ENCODE data around the gene PREX1.

PREX1 gene

GRCh38 chr20:48685300-48685699 is 142.5 kb downstream of the PREX1 start:
- H3K27me3 ChIP-seq (ENCODE audit: low read depth): no peaks in the 10 kb centered on the region
- in situ Hi-C loops (cut with MboI; ENCODE audit: low sequenced_read_pairs): no loop called here
- H3K9me3 ChIP-seq: no peaks in the 10 kb centered on the region
- H3K4me3 ChIP-seq: no peak overlapping the region
- peaks cover 18% of the 10 kb centered on the region for H3K4me1 ChIP-seq
- no peak for DNase-seq (ENCODE audit: low spot score in 2 of 2)
- H3K36me3 ChIP-seq (replicated peaks): no peaks in the 10 kb centered on the region

GRCh38 chr20:48684501-48685041 is 143.2 kb downstream of the PREX1 start:
- H3K4me3 ChIP-seq: no peak overlapping the region
- in situ Hi-C loops (cut with MboI; ENCODE audit: low sequenced_read_pairs): no loop called here
- no peaks in the 10 kb centered on the region for H3K27me3 ChIP-seq (ENCODE audit: low read depth)
- H3K9me3 ChIP-seq: no peaks in the 10 kb centered on the region
- peaks cover 18% of the 10 kb centered on the region for H3K4me1 ChIP-seq
- no peak for DNase-seq (ENCODE audit: low spot score in 2 of 2)
- H3K36me3 ChIP-seq (replicated peaks): no peaks in the 10 kb centered on the region

GRCh38 chr20:48683467-48684175 is 144.2 kb downstream of the PREX1 start:
- Histone ChIP-seq H3K36me3 (replicated peaks) (no peaks in the 10 kb centered on the region), H3K4me1 (peaks cover 18% of the 10 kb centered on the region), H3K9me3 (no peaks in the 10 kb centered on the region), H3K4me3 (no peak overlapping the region), H3K27me3 (ENCODE audit: low read depth) (no peaks in the 10 kb centered on the region)
- in situ Hi-C loops (cut with MboI; ENCODE audit: low sequenced_read_pairs): no loop called here
- DNase-seq (ENCODE audit: low spot score in 2 of 2): no peak

- Histone ChIP-seq H3K4me1 (peaks cover 18% of the 10 kb centered on the region), H3K9me3 (no peaks in the 10 kb centered on the region), H3K36me3 (replicated peaks) (no peaks in the 10 kb centered on the region), H3K27me3 (ENCODE audit: low read depth) (no peaks in the 10 kb centered on the region), H3K4me3 (no peak overlapping the region)
- in situ Hi-C loops (cut with MboI; ENCODE audit: low sequenced_read_pairs): no loop called here
- DNase-seq (ENCODE audit: low spot score in 2 of 2): peak; percentile 28 to 79
These were observed 145.1 kb downstream of the PREX1 start for GRCh38 chr20:48682529-48683363.

- H3K4me3 ChIP-seq: no peak overlapping the region
- no peaks in the 10 kb centered on the region for H3K9me3 ChIP-seq
- no peaks in the 10 kb centered on the region for H3K27me3 ChIP-seq (ENCODE audit: low read depth)
- peaks cover 18% of the 10 kb centered on the region for H3K4me1 ChIP-seq
- H3K36me3 ChIP-seq (replicated peaks): no peaks in the 10 kb centered on the region
- in situ Hi-C loops (cut with MboI; ENCODE audit: low sequenced_read_pairs): no loop called here
- no peak for DNase-seq (ENCODE audit: low spot score in 2 of 2)
These were observed 145.8 kb downstream of the PREX1 start for GRCh38 chr20:48681873-48682426.

- in situ Hi-C loops (cut with MboI; ENCODE audit: low sequenced_read_pairs): no loop called here
These were observed 146.5 kb downstream of the PREX1 start for GRCh38 chr20:48681201-48681872.

GRCh38 chr20:48680650-48681049 is 147.1 kb downstream of the PREX1 start:
- no peaks in the 10 kb centered on the region for H3K36me3 ChIP-seq (replicated peaks)
- peaks cover 8% of the 10 kb centered on the region for H3K4me1 ChIP-seq
- H3K9me3 ChIP-seq: no peaks in the 10 kb centered on the region
- H3K4me3 ChIP-seq: no peak overlapping the region
- no peaks in the 10 kb centered on the region for H3K27me3 ChIP-seq (ENCODE audit: low read depth)
- in situ Hi-C loops (cut with MboI; ENCODE audit: low sequenced_read_pairs): no loop called here
- DNase-seq (ENCODE audit: low spot score in 2 of 2): no peak

More at GRCh38 chr20:48681201-48681872, 146.5 kb downstream of the PREX1 start:
- H3K4me1 ChIP-seq: peaks cover 15% of the 10 kb centered on the region
- no peaks in the 10 kb centered on the region for H3K27me3 ChIP-seq (ENCODE audit: low read depth)
- H3K9me3 ChIP-seq: no peaks in the 10 kb centered on the region
- H3K4me3 ChIP-seq: no peak overlapping the region
- no peaks in the 10 kb centered on the region for H3K36me3 ChIP-seq (replicated peaks)
- DNase-seq (ENCODE audit: low spot score in 2 of 2): no peak

- in situ Hi-C loops (cut with MboI; ENCODE audit: low sequenced_read_pairs): no loop called here
- H3K4me3 ChIP-seq: no peak overlapping the region
- H3K27me3 ChIP-seq (ENCODE audit: low read depth): no peaks in the 10 kb centered on the region
- H3K36me3 ChIP-seq (replicated peaks): no peaks in the 10 kb centered on the region
- DNase-seq (ENCODE audit: low spot score in 2 of 2): peak; percentile 32 to 82
- no peaks in the 10 kb centered on the region for H3K9me3 ChIP-seq
- H3K4me1 ChIP-seq: peaks cover 8% of the 10 kb centered on the region
These were observed 148.2 kb downstream of the PREX1 start for GRCh38 chr20:48679599-48679998.

- H3K4me1 ChIP-seq: peaks cover 8% of the 10 kb centered on the region
- in situ Hi-C loops (cut with MboI; ENCODE audit: low sequenced_read_pairs): no loop called here
These were observed 148.8 kb downstream of the PREX1 start for GRCh38 chr20:48679011-48679410.

GRCh38 chr20:48678421-48678820 is 149.4 kb downstream of the PREX1 start:
- no peak for DNase-seq (ENCODE audit: low spot score in 2 of 2)
- H3K36me3 ChIP-seq (replicated peaks): no peaks in the 10 kb centered on the region
- peaks cover 8% of the 10 kb centered on the region for H3K4me1 ChIP-seq
- no peaks in the 10 kb centered on the region for H3K27me3 ChIP-seq (ENCODE audit: low read depth)
- in situ Hi-C loops (cut with MboI; ENCODE audit: low sequenced_read_pairs): no loop called here
- H3K9me3 ChIP-seq: no peaks in the 10 kb centered on the region
- H3K4me3 ChIP-seq: no peak overlapping the region

More at GRCh38 chr20:48679011-48679410, 148.8 kb downstream of the PREX1 start:
- Histone ChIP-seq H3K36me3 (replicated peaks) (no peaks in the 10 kb centered on the region), H3K9me3 (no peaks in the 10 kb centered on the region), H3K4me3 (no peak overlapping the region), H3K27me3 (ENCODE audit: low read depth) (no peaks in the 10 kb centered on the region)
- no peak for DNase-seq (ENCODE audit: low spot score in 2 of 2)

GRCh38 chr20:48676795-48677460 is 150.9 kb downstream of the PREX1 start:
- no peaks in the 10 kb centered on the region for H3K9me3 ChIP-seq
- in situ Hi-C loops (cut with MboI; ENCODE audit: low sequenced_read_pairs): no loop called here
- H3K4me1 ChIP-seq: no peaks in the 10 kb centered on the region
- H3K27me3 ChIP-seq (ENCODE audit: low read depth): no peaks in the 10 kb centered on the region
- H3K4me3 ChIP-seq: no peak overlapping the region
- no peaks in the 10 kb centered on the region for H3K36me3 ChIP-seq (replicated peaks)
- no peak for DNase-seq (ENCODE audit: low spot score in 2 of 2)

GRCh38 chr20:48676125-48676524 is 151.7 kb downstream of the PREX1 start:
- Histone ChIP-seq H3K4me3 (no peak overlapping the region), H3K36me3 (replicated peaks) (no peaks in the 10 kb centered on the region), H3K4me1 (no peaks in the 10 kb centered on the region), H3K27me3 (ENCODE audit: low read depth) (no peaks in the 10 kb centered on the region), H3K9me3 (no peaks in the 10 kb centered on the region)
- in situ Hi-C loops (cut with MboI; ENCODE audit: low sequenced_read_pairs): no loop called here
- no peak for DNase-seq (ENCODE audit: low spot score in 2 of 2)

- no peaks in the 10 kb centered on the region for H3K36me3 ChIP-seq (replicated peaks)
- no peaks in the 10 kb centered on the region for H3K9me3 ChIP-seq
- H3K27me3 ChIP-seq (ENCODE audit: low read depth): no peaks in the 10 kb centered on the region
- no peak overlapping the region for H3K4me3 ChIP-seq
- no peak for DNase-seq (ENCODE audit: low spot score in 2 of 2)
- in situ Hi-C loops (cut with MboI; ENCODE audit: low sequenced_read_pairs): no loop called here
- H3K4me1 ChIP-seq: no peaks in the 10 kb centered on the region
These were observed 153.3 kb downstream of the PREX1 start for GRCh38 chr20:48674461-48674860.

All from HAP-1 (cell line).